GM19240 (cell line): ENCODE measurements around the gene ZC2HC1B.
"Not testable (repeated sequence)": the region's sequence is repeated elsewhere in the genome, so short reads cannot be mapped to it uniquely, and the experiment has no call there.

ENCODE experiments used
- DNase-seq: peaks from one replicate; pipeline ENCODE4 v3.0.0; 2011; ENCODE audit warnings: low spot score; ENCODE audit not compliant: insufficient read length

The ZC2HC1B gene

DNA sequence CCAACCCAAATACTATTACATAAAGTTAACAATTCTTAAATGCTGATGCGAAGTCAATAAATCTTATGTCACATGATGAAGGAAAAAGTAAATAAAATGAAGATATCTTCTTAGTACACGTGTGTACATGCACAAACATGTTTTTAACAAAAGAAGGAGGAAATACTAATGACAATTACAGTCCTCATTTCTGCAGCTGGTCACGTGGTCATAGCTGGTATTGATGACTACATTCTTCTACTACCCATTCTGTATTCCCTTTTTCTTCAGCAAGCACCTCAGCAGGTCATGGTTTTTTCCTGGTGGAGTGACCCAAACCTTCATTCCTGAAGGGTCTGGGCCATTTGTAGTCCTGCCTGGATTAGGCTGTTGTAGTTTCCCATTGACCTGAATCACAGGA is 4.5 kb downstream of the ZC2HC1B start:
- not testable (repeated sequence) for DNase-seq

DNA sequence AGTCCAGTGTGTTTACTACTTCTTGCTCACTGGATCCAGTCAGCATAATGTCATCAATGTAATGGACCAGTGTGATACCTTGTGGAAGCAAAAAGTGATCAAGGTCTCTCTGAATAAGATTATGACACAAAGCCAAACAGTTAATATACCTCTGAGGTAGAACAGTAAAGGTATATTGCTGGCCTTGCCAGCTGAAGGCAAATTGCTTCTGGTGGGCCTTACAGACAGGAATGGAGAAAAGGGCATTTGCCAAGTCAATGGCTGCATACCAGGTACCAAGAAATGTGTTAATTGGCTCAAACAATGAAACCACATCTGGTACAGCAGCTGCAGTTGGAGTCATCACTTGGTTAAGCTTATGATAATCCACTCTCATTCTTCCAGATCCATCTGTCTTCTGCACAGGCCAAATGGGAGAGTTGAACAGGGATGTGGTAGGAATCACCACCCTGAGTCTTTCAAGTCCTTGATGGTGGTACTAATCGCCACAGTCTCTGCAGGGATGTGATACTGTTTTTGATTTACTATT is 7.0 kb downstream of the ZC2HC1B start:
- DNase-seq, result not testable (repeated sequence)

DNA sequence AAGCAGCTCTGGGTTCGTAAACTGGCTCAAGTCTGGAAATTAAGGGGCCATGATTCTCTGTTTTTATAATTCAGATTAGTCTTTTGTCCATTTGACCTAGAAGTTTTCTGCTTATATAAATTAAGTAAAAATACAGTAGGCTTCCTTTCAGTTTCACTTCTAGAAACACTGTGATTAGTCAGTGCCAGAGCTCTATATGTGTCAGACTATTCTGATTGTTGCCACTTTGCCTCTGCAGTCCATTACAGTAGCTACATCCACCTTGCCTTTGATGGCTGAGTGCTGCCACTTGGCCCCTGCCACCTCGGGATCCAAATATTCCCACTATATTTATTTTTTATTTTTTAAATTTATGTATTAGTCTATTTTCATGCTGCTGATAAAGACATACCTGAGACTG is 7.9 kb downstream of the ZC2HC1B start:
- no peak for DNase-seq

DNA sequence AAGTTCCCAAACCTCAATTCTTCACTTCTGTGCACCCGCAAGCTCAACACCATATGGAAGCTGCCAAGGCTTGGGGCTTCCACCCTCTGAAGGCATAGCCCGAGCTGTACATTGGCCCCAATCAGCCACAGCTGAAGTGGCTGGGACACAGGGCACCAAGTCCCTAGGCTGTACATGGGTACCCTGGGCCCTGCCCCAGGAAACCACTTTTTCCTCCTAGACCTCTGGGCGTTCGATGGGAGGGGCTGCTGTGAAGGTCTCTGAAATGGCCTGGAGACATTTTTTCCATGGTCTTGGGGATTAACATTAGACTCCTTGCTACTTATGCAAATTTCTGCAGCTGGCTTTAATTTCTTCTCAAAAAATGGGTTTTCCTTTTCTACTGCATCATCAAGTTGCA is 9.3 kb downstream of the ZC2HC1B start:
- DNase-seq, result not testable (repeated sequence)

DNA sequence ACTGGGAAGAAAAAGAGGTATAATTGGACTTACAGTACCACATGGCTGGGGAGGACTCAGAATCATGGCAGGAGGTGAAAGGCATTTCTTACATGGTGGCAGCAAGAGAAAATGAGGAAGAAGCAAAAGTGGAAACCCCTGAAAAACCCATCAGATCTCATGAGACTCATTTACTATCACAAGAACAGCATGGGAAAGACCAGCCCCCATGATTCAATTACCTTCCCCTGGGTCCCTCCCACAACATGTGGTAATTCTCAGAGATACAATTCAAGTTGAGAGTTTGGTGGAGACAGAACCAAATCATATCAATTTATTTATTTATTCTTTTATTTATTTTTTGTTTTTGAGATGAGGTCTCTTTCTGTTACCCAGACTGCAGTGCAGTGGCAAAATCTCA is 10.2 kb downstream of the ZC2HC1B start:
- not testable (repeated sequence) for DNase-seq

DNA sequence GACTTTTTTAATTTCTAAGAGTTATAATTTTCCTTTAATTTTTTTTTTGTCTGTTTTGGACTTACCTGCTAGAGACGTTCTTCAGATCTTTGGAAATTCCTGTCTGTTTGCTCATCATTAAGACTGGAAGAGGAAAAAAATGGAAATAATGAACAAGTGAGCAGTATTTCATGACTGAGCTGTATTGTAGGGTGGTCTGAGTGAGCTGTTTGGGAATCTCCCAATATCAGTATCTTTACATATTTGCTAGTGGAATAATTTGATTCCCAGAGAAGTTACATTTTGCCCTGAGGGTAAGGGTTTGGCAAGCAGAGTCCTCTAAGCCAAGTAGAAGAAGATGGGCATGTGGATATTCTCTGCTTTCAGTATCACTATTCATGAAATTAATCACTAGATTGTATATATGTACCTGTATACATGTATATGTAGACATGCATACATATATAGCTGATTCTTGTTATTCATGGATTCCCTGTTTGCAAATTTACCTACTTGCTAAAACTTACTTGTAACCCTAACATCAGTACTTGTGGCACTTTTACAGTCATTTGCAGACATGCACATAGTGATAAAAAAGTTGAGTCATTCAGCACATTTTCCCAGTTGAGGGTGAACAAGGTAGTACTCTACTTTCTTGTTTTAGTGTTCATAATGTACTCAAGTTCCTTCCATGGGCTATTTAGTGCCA is 13.5 kb downstream of the ZC2HC1B start:
- no peak for DNase-seq

DNA sequence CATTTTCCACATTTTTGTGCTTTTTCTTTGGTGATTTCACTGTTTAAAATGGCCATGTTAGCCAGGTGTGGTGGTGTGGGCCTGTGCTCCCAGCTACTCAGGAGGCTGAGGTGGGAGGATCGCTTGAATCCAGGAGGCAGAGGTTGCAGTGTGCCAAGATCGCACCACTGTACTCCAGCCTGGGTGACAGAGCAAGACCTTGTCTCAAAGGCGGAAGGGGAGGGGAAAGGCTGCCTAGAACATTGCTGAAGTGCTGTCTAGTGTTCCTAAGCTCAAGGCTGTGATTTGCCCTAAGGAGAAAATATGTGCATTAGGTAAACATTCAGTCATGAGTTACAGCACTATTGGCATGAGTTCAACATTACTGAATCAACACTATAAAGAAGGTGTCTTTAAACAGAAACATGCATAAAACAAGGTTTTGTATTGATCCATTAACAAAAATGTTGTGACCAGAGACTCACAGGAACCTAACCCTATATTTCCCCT is 14.0 kb downstream of the ZC2HC1B start:
- no peak for DNase-seq

DNA sequence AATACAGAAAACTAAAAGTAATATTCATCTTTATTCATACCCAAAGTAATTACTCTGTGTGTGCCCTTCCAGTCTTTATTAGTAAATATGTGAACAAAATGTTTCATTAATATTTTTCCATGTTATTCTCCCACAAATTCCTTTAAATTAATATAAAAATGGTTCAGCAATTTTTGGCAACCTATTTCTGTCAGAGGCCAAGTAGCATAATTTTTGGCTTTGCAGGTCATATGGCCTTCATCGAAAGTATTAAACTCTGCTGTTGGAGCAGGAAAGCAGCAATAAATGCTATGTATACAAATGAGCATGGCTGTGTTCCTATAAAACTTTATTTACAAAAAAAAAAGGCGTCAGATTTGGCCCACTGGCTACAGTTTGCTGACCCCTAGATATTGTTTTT is 16.1 kb downstream of the ZC2HC1B start:
- DNase-seq, result no peak

DNA sequence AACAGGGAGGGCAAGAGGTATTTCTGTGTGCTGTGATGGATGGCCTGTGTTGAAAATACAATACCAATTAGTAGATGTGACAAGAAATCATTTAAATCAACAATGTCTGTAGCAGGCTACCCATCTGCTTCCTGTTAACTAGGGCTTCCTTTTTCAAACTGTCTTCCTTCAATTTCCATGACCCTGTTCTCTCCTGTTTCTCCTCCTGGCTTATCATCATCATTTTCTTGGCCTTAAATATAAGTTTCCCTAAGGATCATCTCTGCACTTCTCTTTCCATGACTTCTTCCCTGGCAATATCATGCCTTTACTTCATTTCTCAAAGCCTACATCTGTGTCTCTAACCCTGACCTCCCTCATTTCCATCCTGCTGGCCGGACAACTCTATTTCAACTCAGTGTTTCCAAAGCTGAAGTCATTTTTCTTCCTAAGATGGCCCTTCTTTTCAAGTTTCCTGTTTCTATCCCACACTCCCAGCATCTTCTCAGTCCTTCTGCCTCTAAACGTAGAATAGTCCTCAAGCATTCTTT is 18.2 kb downstream of the ZC2HC1B start:
- no peak for DNase-seq

DNA sequence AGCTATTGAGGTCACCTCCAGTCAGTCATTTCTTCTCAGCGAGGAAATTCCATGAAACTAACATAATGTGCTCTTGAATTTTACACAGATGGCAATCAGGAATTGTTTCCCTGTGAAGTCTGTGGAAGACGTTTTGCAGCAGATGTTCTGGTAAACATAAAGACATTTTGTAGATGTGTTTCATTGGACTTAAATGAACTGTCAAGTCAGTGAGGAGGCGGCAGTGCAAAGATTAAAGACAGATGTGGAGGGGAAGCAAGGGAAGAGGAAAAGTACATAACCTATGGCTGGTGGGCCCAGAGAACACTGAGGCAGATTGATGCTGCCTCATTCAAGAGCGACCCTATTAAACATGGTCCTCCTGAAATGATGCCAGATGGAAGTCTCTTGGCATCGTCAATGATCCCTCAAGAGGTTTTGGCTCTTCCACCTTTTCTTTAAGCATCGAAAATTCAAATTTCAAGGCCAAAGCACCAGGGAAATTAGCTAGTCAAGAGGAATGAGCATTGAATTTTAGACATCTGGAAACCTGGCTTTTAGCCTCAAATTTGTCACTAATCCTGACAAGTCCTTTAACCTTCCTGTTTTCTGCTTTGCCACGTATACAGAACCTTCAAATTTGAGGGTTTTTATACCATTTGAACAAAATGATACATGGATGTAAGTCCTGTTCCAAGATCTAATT is 20.1 kb downstream of the ZC2HC1B start:
- DNase-seq, result no peak

DNA sequence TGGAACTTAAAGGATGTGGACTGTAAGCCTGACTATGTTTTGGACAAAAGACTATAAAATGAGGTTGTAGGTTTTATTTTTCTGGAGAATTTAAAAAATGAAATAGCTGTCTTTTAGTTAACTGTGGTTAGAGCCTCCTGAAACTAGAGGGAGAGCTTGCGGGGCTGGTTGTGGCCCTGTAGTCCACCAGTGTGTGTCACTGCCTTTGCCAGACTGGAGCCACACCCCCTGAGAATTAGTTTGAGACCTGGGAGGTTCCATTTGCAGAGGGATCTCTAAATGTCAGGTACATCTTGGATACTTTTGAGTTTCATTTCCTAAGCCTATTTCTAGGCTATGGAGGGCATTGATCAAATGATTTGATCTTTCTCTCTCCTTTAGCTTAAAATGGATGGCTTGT is 20.8 kb downstream of the ZC2HC1B start:
- DNase-seq, result no peak

DNA sequence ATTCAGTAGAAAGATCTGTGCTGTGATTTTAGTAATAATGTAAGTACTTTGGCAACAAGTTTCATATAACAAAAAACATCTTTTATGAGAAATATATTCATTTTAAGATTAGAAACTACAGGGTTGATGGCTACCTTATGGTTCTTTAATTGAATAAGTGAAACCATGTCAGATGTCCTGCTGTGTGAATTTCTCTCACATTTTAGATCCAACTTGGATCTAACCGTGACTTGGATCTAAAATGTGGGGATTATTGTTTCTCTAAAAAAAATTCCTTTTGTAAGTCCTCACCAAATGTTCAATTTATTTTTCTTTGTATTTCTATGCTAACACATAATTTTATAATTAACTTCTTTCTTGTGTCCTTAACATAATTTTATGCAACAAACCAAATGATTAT is 30.4 kb downstream of the ZC2HC1B start:
- DNase-seq, result no peak

DNA sequence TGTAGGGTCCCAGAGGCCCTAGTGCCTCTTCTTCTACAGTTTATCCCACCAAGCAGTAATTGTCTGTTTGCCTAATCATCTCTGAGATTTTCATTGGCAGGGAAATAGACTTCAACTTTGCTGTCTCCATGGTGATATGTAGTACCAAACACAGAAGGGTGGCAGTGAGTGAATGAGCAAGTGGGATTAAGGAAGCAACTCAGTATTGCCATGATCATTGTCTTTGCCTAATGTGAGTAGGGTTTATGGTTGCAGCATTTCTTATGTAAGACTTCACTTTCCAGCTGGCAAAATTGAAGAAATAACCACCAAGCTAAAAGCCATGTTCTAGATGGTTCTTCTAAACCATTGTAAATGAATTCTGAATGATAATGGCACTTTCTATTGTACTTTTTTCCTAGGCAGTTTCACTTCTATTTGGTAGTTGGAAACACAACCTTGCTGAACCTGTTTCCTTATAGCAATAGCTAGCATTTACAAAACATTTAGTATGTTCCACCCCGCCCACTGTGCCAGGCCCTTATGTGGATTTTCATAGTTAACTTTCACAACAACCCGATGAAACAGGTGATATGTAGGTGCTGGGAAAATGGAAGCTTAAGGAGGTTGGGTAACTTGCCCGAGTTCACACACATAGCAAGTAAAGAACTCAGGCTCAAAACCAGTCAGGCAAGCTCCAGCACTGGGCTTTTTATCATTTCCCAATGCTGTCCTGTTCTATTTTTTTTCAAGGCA is 32.0 kb downstream of the ZC2HC1B start:
- no peak for DNase-seq

DNA sequence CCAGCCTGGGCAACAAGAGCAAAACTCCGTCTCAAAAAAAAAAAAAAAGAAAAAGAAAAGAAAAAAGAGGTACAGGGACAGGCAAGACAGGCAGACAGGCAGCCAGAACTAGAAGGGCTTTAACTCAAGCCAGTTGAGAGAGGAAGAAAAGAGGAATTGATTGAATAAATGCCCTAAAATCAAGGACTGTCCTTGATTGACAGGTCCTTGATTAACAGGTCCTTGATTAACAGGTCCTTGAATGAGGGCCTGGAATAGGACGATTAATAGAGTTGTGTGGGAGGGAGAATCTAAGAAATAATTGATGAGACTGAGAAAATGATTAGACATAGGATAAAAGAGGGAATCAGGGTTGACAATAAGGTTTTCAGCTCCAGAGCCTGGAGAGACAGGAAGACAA is 36.1 kb downstream of the ZC2HC1B start:
- DNase-seq, result no peak

DNA sequence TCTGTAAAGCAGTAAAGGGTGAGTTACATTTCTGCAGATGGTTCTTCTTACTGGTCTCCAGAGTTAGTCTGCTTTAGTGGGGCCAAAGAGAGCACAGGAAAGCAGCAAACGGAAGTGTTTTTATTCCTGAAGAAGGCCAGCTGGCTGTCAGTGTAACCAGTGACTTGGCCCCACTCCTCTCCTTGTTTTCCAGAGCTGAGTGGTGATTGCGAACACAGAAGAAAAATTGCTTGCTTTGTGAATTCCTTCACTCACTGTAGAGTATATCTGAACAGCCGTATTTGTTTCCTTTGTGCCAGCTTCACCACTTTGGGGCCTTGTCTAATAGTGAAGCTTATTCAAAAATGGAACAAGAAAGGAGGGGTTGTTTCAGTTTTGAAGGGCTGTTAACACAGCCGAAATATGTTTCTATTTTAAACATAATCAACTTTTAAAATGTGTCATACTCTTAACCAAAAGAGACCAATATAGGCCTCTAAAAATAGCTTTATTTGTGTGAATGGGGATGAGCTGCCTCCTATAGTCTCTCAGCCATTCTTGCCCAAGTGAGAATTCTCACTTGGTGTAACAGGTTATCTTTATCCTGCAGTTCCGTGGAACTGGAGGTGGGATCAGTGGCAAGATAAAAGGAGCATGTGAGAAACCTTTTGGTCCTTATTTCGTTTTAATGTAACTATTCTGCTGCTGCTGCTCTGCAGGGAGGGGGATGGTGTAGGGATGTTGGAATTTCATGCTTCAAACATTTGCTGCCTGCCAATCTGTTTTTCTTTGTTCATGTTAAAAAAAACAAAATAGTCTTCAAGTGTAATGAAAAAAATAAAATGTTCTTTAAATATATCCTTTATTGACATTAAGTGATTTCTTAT is 37.8 kb downstream of the ZC2HC1B start:
- peak; percentile 20 for DNase-seq

DNA sequence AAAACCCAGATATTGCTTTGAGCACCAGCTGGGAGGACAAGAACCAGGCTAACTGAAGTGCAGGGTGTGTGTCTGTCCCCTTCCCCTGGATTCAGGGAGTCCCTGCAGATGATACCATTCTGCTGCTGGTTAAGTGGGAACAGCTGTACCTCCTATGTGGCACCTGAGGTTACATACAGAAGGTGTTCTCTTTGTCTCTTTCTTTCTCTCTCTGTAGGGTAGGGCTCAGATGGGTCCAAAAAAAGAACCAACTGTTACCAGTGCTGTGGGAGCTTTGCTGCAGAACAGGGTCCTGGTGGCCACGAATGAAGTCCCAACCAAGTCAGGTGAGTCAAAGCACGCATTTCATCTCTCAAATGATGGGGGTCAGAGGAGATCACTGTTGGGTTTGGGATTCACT is 38.6 kb downstream of the ZC2HC1B start:
- DNase-seq, result no peak

DNA sequence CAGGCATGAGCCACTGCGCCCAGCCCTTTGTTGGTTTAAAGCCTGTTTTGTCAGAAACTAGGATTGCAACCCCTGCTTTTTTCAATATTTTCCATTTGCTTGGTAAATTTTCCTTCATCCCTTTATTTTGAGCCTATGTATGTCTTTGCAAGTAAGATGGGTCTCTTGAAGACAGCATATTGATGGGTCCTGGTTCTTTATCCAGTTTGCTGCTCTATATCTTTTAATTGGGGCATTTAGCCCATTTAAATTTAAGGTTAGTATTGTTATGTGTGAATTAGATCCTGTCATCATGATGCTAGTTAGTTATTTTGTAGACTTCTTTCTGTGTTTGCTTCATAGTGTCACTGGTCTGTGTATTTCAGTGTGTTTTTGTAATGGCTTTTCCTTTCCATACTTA is 46.8 kb downstream of the ZC2HC1B start:
- no peak for DNase-seq

DNA sequence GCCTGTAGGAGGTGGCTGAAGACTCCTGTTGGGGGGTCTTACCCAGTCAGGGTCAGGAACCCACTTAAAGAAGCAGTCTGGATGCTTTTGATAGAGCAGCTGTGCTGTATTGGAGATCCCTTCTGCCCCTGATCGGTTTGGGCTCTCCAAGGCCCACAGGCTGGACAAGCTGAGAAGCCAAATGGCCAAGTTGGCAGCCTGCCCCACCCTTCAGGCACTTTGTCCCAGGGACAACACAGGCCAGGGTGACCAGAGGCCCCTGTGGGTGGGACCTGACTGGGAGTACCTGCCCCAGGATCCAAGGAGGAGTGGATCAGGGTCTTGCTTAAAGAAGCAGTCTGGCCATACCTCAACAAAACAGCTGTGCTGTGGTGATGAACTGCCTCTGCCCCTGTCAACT is 48.4 kb downstream of the ZC2HC1B start:
- no peak for DNase-seq

DNA sequence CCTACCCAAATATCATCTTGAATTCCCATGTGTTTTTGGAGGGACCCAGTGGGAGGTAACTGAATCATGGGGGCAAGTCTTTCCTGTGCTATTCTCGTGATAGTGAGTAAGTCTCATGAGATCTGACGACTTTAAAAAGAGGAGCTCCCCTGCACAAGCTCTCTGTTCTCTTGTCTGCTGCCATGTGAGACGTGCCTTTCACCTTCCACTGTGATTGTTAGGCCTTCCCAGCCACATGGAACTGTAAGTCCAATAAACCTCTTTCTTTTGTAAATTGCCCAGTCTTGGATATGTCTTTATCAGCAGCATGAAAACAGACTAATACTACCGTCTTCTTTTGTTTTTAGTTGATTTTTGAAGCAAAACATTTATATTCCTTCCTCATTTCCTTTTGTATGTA is 52.8 kb downstream of the ZC2HC1B start:
- DNase-seq, result not testable (repeated sequence)

DNA sequence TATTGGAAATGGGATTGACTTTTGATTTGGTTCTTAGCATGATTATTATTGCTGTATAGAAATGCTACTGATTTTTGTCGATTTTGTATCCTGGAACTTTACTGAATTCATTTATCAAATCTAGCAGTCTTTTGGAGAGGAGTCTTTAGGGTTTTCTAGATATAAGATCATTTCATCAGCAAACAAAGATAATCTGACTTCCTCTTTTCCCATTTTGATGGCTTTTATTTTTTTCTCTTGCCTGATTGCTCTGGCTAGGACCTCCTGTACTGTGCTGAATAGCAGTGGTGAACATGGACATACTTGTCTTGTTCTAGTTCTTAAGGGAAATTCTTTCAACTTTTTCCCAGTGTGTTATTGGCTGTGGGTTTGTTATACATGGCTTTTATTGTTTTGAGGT is 64.6 kb downstream of the ZC2HC1B start:
- no peak for DNase-seq

DNA sequence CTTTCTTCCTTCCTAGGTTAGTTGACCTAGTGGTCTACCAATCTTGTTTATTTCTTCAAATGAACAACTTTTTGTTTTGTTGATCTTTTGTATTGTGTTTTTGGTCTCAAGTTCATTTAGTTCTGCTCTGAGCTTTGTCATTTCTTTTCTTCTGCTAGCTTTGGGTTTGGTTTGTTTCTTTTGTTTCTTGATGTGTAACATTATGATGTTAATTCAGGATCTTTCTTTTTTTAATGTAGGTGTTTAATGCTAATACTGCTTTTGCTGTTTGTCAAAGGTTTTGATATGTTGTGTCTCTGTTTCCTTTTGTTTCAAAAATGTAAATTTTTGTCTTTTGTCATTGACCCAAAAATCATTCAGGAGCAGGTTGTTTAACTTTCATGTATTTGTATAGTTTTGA is 65.7 kb downstream of the ZC2HC1B start:
- DNase-seq, result no peak
